Head of caudate nucleus (tissue), 42 donors: Measurements from ENCODE around the gene CPVL.

Experiments used
- DNase-seq, 42 donors: peaks; one replicate each; pipeline versions ENCODE4 v3.0.0 to v3.0.0-alpha.2; 2020 to 2021; ENCODE audit warnings: mixed read lengths in 7 of 42
- intact Hi-C: fragments of 100-400 bp; cut with DNase I; formaldehyde crosslinking; loops from one replicate; pipeline ENCODE4 v1.15.0; 2022

Gene CPVL

DNA sequence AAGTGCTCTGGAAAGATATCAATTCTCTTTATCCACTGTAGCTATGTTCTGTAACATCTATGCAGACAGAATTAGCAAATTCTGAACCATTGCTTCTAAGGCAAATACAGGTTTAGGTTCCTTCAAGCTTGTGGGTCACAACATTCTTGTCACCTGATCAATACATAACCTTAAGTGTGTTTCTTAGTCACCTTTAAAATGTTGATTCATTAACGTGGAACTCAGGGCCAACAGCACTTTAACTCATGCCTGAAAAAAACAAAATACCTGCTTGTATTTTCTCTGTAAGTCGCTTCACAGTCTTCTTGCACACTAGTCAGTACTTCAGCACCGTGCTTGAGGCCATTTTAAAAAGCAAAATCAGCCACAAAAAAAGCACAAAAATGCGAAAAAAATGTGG, 153.0 kb downstream of the CPVL start:
- intact Hi-C loops, result no loop called here
- no peak for DNase-seq

DNA sequence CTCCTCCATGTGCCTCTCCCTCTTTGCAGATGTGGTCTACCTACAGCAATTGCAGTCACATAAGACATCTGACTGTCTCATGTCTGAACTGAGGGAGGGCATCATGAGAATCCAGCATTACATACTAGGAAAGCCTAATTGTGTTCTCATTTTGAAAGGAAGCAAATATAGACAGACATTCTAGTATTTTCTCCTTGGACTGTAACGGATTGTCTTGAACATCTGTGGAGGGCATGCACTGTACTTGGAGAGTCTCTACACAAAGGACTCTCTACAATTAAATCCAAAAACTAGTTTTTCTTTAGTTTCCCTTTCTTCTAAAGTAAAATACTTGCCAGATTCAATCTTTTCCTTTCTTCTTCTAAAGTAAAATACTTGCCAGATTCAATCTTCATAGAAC, 153.5 kb downstream of the CPVL start:
- no peak for DNase-seq
- intact Hi-C loops, result no loop called here

DNA sequence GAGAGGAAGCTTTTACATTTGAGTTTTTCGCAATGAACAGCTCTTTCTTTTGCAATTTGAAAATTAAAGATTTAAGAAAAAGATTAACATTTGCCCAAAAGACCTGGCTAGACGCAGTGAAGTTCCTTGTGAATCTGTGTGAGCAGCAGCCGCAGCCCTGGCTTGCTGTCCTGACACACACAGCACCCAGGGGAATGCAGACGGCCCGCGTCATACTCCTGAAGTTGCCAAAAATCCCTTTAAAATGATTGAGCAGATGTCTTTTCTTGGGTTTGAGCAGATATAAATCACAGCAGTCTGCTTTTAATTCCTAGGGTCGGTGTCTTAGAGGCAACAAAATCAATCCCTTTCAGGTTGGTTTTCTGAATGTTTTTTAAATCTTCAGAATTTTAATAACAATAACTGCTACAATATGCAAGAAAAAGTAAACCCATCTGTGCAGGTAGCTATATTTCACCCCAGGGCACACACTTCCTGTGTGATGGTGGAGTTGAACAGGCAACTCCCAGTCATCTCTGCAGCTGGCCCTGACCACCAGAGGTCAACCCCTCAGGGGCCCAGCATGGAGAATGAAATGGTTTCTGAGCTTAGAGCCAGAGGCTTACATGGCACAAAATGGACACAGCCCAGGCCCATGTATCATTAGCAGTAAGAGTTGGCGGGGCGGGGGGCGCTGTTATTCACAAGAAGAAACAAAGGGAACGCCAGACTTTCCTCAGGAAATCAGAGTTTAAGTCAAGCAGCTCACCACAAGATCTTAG, 156.0 kb downstream of the CPVL start:
- no peak for DNase-seq
- intact Hi-C loops, result no loop called here

DNA sequence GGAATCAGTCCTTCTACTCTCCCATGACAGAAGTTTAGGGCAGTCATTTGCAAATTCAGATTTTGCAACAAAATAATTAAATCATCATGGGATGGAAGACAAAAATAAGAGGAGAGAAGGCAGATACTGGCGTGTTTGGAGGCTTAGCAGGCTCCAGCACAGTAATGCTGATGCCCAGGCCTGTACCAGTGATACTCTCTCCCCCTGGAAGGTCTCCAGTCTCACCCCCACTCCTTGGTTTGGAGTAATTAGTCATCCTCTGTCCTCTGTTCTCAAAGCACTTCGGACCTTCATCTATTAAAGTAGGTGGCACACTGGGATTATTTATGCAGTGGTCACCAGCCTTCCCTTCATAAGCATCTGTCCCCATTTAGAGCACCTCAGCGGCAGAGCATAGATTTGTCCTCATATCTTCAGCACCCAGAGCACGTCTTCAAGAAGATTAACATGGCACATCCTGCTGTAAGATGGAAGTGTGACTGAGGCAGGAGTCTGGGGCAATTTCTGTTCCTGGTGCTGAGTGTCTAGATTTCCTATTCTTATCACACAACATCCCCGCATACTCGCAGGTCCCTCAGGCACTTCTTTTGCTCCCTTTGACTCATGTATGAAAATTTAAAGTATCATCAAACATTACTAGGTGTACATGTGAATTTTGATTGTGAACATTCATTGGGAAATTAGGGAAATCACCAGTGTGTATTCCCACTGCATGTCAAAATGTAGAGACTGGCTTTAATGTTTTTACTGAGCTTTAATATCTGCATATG, 156.9 kb downstream of the CPVL start:
- intact Hi-C loops, result no loop called here
- DNase-seq, result no peak

DNA sequence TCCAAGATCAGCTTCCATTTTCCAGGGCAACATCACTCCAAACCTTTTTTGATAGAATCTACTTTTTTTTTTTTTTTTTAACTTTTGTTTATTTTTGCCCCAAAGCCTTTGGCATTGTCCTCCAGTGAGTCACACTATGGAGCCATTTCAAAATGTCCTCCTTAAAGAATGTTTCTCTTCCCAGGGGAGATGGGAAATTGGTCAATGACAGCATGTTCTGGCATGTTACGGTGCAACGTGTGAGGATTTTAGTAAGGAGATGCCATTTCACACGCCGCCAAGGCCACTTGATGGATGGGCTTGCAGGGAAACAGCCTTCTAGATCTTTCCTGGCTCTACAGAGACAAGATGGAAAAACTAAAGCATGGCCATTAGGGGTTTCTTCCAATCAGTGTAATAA, 157.5 kb downstream of the CPVL start:
- no peak for DNase-seq
- intact Hi-C loops, result no loop called here

DNA sequence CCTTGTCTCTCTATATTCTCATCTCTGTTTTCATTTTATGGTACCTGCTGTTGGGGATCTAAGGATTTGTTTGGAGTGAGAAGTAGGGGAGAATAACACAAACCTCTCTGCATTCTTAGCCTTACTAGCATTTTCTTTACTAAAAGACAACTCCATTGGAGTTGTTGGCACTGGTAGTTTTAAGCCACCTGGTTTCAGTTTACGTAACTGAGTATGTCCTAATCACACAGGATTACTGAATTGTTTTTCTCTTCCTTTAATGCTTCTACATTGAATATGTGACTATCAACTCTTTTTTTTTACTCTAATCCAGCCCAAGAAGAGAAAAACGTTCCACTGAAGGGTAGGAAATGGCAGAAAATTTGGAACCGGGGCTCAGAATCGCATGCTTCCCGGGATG, 158.2 kb downstream of the CPVL start:
- intact Hi-C loops, result no loop called here
- no peak for DNase-seq

DNA sequence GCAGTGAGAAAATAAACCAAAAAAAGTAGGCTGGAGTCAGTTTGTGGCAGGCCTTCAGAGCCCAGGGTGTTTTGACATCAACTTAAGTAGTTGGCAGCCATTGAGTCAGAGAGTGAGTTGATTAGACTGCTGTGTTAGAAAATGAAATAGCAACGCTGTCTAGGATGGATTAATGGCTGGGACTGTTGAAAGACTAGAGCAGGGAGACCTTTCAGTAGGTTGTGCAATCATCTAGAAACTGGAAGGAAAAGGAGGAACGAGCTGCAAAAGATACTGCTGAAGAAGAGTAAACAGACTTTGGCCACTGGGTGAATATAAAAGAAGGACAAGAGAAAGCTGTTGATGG, 159.6 kb downstream of the CPVL start:
- DNase-seq, result peak in 1 of 42 donors; percentile 51
- intact Hi-C loops, result no loop called here

DNA sequence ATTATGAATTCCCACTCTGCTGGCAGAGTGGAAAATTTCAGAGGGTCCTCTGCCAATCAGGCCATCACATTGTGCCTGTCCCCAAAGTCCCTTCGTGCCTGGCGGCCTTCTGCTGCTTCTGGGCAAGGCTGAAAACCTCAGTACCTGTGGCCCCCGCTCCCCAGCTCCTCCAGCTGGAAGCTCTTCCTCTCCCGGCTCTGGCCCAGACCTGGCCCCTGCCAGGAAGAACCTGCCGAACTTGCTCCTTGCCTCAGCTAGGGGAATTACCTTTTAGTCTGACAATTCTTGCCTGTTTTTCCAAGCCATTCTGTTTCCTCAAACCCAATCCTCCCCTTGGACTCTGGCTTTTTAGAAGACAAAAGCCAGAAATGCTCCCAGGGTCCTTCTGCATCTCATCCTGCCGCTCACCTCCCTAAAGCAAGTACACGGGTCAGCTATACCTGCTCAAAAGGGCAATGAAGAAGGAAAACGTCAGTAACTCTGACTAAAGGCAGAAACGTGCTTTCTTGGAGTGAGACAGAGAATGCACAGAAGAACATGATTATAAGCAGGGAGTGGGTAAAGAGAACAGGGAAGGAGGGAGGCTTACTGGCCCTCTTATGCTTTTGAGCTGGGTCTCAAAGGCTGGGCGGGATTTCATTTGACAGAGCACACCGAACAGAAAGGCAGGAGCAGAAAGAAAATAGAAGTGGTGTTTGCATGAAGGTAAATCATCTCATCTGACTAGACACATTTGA, 160.1 kb downstream of the CPVL start:
- intact Hi-C loops, result no loop called here

DNA sequence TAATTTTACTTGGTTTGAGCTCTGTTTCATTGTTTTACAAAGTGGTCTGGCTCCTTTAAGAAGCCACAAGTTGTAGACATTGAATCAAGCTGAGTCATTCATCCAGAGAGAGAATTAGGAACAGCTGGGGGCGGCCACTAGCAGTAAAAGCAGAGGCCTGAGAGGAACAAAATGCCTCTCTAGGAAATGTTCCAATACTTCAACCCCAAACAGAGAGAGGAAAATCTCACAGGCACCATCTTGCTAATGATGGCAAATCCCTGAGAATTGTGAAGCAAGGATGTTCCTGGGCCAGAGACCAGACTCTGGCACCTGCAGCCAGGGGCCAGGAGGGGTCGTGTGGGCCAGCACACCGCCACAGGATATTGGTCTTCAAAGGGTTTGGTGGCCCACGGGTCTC, 161.7 kb downstream of the CPVL start:
- intact Hi-C loops, result no loop called here
- DNase-seq, result peak in 41 of 42 donors; percentile 27 to 90 (median 69)

More for the DNA sequence above, 160.1 kb downstream of the CPVL start:
- DNase-seq, result no peak

DNA sequence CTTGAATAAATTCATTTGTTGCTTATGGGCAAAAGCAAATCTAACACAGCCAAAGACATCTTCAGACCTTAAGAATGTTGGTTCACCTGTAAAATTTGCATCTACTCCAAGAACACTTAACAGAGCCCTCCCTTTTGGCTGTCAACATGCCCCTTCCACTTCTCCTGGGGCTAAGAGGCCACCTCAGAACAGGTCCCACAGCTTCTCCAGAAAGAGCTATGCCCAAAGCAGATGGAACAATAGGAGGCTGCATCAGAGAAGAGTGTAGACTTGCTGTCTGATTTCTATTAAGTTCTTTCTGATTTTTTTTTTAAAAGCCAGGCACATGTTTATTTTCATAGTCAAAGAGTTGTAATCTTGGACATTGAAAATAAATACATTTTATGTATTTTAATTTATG, 162.1 kb downstream of the CPVL start:
- intact Hi-C loops, result no loop called here
- no peak for DNase-seq

DNA sequence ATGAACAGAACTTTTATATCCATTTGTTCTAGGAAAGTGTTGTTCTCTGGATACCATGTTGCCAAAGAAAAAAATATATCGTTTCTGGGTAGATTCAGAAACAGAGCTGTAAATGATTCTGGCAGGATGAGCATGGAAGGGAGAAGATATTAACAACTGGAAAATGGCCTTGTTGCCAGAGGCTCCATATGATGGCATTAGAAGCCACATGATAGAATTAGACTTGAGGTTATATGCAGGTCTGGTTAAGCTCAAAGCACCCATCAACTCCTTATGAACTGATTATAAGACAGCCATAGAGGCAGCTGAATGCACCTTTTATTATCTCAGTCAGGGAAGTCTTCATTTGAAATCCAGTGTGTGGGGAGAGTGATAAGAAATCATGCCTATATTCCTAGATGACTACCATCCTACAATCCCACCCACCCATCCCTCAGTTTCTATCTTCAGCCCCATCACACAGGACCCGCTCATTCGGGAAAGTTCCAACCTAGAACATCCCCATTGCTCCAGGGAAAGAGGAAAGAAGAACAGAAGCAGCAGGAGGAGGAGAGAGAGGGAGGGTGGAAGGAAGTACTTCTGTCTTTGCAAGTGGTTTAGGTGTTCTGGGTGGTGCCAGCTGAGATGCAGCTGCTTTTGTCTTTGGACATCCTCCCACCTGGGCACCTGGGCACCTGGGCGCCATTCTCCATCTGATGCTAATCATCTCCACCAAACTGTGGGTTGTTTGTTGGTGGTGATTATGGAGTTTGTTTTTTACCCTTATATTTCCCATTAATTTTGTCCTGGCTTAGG, 162.7 kb downstream of the CPVL start:
- DNase-seq, result no peak
- intact Hi-C loops, result no loop called here

DNA sequence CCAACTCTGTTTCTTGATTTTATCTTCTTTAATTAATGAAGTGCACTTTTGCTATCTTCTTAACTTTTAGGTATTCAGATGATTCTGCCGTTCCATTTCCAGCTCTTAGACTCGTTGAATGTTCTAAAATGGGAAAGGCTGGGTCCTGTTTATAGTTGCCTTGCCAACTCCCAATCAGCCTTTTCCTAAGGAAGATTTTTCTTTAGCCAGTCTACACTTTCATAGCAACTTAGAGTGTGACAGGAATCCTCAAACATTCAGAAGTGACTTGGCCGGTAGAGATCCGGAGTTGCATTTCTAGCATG, 165.2 kb downstream of the CPVL start:
- intact Hi-C loops, result no loop called here

DNA sequence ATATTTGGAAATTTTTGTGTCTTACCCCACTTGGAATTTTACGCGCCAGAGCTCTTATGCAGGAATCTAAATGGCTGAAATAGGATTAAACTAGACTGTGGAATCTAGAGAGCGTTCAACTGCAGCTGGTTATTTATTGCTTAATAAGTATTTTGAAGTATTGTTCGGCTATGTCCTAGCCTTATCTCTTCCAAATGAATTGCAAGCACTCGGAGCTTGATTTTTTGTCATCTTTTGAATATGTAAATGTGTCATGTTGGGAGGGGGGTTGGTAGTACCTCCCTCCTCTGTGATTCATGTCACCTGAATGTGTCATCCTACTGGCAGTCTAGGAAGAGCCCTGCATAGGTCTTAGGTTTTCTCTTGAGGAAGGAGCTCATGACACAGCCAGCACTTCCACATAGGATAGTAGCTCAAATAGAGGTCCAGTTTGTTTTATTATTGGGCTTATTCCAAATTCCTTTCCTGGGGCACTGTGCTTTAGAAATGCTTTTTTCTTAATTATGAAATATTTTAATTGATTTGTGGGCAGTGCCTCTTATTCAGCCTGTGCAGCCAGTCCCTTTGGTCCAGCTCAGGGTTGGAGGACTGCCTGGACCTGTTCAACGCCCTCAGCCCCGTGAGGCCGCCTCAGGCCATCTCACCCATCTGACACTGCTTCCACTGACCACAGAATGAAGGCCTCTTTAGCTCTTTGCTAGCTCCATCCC, 165.7 kb downstream of the CPVL start:
- intact Hi-C loops, result no loop called here
- DNase-seq, result peak in 22 of 42 donors; percentile 17 to 72 (median 44)

More for the DNA sequence above, 165.2 kb downstream of the CPVL start:
- no peak for DNase-seq

DNA sequence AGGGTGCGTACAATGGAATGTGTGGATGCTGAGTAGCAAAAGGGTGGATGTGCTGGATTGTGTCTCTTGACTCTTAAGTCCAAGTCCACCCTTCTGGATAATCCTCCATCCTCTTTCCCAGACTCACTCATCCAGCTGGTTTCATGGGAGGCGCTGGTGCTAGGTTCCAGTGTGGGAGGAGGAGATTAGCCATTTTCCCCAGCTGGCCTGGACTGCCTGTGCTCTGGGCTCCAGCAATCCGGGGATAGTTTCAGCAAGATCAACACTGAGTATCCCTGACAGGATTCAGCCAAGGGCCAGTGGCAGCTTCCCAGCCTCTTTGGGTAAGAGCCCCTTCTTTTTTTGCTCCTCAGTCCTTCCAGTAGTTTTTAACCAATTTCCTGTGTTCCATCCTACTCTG, 166.6 kb downstream of the CPVL start:
- intact Hi-C loops, result no loop called here
- DNase-seq, result no peak

DNA sequence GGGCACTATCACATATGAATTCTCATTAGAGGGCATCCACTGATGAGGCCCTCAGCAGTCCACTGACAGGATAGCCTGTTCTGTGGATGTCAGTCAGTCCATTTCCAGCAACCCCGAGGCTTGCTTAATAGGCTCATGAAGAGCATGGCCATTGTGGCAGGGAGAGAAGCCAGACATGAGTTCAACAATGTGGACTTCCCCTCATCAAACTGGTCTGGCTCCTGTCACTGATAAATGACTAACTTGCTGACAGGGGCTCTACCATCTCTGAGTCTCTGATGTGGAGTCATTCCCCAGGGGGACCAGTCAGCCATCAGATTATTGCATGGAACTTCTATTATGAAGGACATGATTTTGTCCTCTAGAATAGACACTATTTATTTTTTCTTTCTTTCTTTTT, 168.5 kb downstream of the CPVL start:
- intact Hi-C loops, result no loop called here
- DNase-seq, result no peak

DNA sequence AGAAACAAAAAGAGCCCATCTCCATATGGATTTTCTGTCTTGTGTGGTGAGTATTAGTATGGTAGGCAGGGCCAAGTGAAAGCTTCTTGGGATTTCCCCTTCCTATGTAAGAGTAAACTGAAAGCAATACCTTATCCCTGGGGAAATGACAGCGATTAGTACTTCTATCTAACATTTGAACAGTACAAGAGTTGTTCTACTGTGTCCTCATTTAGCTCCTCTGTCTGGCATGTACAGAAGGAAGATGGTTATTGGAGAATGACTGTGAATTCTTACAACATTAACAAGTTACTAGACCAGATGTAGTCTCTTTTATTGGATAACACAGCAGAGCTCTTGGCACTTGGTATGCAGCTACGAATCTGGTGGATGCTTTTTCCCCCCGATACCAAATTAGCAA, 170.3 kb downstream of the CPVL start:
- intact Hi-C loops, result no loop called here
- DNase-seq, result no peak

DNA sequence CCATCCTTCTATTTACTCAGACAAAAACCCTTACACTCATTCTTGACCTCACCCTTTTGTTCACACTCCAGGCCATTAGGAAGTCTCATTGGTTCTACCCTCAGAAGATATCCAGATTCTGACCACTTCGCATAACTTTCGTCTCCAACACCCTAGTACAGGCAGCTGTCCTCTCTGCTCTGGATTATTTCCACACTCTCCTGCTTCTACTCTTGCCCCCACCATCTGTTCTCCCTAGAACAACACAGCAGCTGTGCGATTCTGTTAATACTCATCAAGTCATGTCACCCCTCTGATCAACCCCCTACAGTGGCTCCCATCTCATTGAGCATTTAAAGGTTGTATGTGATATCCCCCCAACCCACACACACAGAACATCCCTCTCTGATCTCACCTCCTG, 172.7 kb downstream of the CPVL start:
- intact Hi-C loops, result no loop called here
- DNase-seq, result no peak

DNA sequence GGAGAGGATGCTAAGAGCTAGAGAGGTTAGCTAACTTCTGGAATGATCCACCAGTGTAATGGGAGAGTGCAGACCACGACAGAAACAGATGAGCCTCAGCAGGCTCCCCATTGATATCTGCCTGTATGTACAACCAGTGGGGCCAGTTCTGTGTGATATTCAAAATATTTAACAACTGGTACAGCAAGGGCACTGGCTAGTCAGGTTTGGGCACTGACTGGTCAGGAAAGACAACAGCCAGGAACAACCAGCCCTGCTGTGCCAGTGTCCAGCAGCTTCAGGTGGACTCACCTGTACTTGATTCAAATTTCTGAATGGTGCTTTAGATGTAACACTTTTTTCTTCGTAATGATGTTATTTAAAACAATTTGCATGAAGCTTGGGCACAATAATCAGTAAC, 182.3 kb downstream of the CPVL start:
- no peak for DNase-seq
- intact Hi-C loops, result no loop called here

DNA sequence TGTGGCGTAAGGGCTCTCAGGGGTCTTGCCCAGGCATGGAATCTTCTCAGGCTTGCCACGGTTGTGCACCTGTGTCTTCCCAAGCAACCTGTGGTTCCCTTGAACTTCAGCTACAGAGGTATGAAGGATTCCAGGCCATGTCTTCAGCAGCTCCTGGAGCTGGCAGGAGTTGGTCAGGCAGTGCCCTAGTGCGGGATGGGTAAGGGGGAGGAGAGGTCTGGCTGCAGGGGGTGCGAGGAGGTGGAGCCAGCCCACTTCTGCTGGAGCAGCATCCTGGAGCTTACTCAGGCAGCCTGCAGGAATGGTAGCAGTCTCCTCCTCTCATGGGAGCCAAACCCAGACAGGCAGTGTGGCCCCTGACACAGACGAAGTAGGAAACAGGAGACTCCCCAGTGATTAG, 184.4 kb downstream of the CPVL start:
- DNase-seq, result no peak

More for the DNA sequence above, 184.4 kb downstream of the CPVL start:
- intact Hi-C loops, result no loop called here
